IPS-NIHi11 (cell line): ENCODE data around the gene E2F6.
A peak's percentile ranks its signal among the peaks of the same experiment; 100 is the strongest.
"Not testable (repeated sequence)": the region's sequence is repeated elsewhere in the genome, so short reads cannot be mapped to it uniquely, and the experiment has no call there.

Source experiments
- DNase-seq: peaks from one replicate; pipeline ENCODE4 v3.0.0; 2012; ENCODE audit warnings: mixed read lengths, low spot score

The E2F6 gene

DNA sequence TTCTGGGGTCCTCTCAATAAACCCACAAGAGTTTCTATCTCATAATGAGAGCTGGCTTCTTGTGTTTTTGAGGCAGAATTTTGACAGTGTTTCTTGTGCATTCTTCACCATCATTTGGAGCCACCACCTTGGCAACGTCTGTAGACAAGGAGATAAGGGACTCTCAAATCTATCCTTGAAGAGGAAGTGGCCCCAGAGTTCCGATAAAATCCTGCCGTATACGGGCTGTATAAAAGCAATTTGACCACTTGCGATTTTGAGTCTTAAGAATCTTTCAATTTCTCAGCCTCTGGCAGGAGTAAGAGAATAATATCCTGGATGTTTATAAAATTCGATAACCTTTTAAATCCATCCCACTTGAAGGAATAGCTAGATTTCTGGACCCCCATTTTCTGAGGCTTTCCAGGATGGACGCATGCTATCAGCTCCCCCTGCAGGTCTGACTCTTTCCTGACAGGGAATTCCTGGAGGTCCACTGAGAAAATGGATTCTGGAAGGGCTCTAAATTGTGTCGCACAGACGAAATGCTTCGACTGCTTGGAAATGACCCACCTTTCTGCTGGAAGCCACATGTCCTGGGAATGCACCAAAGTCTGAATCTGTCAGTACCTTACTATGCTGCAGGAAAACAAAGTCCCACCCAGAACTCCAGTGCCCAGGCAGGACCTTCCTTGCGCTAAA lies 54.1 kb downstream of the E2F6 start:
- peak; percentile 64 for DNase-seq

DNA sequence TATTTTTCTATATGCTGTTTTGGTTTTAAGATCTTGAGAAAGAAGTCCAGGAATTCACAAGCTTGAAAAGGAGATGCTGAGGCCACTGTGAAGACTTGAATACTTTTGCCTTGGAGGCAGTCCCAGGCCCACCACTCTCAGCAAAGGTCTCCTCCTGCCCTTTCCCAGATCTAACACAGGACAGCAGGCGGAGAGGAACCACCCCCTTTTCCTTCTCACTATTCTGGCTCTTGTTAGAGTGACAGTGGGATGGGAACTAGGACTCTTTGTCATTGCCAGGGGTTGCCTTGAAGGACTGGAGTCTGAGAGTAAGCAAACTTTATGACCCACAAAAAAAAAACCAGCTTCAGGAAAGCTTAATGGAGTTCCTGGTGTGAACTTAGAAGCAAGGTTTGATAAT lies 54.7 kb downstream of the E2F6 start:
- DNase-seq = no peak

DNA sequence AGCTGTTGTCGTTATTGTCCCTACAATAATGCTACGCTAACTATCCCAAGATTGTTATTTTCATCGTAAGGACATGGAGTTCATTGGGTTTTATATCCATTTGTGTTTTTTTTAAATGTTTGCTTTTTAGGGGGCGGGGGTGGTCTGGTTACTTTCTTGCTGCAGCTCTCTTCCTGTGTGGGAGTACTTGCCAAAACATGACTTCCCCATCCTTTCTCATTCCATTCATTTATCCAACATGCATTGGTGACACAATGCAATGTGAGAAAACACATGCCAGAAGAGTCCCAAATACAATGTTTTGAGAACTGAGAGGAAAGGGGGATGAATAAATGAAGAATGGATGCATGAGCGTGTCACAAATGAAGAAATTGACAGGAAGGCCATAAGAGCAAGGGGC lies 55.9 kb downstream of the E2F6 start:
- DNase-seq = no peak

DNA sequence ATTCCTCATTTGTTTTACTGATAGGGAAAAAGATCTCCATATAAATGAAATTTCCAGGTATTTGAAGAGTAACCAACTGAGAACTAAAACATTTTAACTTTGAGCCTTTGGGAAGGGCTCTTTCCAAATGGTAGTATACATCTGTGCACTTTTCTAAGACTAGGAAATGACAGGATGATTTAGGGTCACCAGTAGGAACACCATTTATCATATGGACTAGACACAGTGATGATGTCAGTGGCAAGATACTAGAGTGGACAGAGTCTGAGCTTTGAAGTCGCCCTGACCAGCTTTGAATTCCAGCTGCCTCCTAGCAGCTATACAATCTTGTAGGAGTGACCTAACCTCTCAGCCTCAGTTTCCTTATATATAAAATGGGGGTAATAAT lies 56.4 kb downstream of the E2F6 start:
- DNase-seq = no peak

DNA sequence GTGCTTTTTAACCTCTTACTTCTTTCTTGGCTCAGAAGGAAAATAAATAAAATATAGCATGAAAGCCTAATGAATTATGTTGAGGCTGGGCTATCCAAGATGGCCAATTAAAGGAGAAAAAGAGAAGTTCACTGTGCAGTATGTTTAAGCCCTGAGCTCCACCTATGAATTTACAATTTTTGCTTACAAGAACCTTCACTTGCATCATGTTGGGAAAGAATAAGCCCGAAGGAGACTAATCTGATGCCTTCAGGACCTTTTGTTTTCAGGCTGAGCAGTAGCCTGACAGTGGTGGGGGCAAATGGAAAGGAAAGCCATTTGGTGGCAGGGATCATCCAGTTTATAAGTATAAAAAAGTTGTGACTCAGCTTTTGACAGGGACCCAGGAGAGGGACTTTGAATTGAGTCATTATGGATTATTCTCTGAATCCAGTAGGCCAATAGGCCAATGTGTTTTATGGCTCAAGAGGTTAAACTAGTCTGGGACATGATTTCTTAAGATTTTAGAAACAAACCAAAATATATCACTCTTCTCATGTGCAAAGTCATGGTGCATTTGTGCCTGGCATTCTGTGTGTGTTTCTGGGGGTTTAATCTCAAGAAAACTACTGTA lies 56.9 kb downstream of the E2F6 start:
- DNase-seq = no peak

DNA sequence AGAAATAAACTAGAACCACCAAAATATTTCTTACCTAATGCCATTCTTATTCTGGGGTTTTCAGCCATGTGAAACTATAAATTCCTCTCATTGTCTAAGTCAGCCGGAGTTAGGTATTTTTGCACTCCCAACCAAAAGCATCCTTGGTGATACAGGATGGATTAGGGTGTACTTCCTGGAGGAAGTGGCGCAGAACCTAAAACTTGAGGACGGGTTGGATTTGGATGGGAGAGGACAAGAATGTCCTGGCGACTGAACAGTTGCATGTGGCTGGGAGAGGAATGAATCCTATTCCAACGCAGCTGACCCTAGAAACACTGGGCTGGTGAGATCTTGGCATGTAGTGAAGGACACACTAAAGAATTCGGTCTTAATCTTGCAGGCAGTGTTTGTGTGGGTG lies 58.5 kb downstream of the E2F6 start:
- no peak for DNase-seq

DNA sequence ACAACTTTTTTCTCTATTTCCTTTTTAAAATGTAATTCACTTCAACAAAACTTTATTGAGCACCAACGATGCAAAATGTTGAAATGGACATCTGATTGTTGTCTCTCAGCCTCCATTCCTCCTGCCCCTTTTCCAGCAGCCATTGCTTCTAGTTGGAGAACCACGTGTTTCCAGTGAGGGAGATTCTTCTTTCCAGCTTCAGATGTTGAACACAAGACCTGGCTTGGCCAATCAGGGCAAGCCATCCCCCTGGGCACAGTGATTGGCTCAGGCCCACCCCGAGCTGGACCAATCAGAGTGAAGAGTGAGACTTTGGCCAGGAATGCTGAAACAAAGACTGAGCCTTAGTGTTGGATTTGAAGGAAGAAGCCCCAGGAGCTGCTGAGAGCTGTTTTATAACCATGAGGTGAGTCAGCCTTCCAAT lies 59.0 kb downstream of the E2F6 start:
- DNase-seq = peak; percentile 79

DNA sequence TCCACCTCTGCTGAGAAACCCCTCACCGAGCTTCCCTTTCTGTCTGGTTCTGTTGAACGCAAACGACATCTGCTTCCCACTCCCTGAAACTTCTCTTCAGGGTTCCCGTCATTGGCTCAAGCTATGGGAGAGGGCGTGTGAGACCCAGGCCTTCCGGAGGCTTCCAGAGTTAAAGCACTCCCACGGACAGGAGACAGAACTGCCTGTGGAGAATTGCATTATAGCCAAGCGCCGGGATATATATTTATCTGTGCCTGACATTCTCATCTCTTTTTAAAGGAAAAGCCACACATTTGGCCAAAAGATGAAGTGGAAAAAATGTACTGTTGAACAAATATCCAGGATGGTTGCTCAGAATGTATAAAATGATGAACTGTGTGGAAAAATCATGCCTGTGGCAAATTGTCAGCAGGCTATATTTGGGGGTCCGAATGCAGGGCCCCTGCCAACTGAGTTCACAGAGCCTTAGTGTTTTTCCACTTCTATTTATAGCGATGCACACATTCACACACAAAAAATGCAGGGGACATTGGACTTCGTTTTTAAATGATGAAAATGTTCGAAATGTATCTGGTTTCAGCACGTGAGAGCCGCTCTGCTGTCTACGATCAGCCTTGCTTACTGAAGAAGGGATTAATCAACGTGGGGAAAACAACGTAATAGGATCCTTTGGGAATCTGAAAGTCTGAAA lies 59.5 kb downstream of the E2F6 start:
- no peak for DNase-seq

DNA sequence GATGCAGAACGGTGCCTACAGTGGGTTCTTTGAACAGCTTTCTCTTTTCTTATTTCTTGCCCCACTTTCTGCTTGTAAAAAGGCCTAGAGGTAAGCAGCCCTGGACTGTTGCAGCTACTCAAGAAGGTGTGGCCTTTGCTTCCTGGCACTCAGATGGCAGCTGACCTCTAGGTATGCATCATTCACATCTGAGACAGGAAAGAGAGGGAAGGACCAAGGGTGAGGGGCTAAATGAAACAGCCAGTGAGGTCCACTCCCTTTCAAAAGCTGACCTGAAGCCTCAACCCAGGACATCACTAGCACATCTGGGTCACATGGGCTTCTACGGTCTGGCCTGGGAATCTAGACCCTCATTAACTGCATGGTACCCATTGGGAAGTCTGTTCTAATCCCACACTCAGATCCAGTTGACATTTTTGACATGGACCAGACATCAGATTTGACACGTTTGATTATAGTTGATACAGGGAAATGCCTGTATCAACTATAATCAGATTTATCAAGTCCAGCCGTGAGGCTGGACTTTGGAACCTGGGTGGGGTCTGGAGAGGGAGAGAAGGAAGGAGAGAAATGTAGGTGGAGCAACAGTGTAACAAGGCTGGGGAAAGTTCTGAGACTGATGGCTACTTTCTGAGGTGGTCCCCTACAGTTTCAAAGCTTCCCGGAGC lies 60.2 kb downstream of the E2F6 start:
- no peak for DNase-seq

DNA sequence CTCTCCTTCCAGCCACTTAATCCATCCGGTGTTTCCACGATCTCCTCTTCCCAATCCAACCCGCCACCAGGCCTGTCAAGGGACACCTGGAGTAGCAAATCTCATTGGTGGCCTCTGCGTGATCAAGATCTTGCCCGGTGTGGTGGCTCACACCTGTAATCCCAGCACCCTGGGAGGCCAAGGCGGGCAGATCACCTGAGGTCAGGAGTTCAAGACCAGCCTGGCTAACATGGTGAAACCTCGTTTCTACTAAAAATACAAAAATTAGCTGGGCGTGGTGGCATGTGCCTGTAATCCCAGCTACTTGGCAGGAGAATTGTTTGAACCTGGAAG lies 60.9 kb downstream of the E2F6 start:
- not testable (repeated sequence) for DNase-seq

DNA sequence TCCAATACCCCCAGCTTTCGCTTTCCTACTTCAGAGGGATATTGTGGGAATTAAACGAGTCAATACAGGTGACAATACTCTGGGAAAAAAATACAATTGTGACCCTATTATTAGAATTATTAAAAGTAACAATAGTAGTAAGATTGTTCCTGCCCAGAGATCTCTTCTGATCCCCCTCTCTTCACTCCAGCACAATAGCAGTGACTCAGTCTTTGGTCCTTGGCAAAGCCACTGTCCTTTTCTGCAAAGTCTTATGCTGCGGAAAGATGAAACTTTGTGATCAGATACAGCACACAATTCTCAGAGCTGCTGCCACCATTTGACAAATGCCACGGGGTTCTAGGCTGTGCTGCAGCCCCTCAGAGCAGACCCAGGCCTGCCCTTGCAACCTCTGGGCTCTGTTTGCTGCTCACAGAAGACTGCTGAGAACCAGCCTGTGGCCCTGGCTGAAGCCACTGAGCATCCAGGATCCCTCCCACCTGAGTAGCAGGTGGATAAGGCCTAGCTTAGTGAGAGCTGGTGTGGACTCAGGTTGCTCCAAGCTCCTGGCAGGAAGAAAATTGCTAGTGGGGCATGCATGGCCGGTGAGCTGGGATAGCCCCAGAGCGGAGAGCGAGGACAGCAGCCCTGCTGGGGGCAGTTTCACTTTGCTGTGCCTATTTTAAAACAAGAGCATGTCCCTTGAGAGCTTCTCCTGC lies 61.4 kb downstream of the E2F6 start:
- DNase-seq = no peak

DNA sequence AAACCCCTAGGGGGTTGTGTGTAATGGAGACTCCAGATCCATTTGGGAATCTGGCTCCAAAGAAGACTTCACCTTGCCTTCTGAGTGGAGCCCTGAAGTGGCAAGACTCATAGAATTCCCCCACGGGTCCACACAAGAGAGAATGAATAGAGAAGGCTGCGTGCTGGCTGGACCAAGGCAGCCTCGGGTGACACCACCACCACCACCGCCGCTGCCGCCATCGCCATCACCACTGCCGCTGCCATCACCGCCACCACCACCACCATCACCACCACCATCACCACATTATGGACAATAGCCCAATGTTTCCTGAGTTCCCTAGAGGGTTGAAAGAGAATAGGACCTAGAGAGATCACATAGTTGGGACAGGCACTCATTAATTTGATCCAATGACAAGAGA lies 63.5 kb downstream of the E2F6 start:
- DNase-seq = no peak

DNA sequence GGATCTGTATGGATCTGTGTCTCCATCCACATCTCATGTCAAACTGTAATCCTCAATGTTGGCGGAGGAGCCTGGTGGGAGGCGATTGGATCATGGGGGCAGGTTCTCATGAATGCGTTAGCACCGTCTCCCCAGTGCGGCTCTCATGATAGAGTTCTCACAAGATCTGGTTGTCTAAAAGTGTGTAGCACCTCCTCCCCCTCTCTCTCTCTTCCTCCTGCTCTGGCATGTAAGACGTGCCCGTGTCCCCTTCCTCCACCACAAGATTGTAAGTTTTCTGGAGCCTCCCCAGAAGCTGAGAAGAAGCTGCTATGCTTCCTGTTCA lies 66.6 kb downstream of the E2F6 start:
- DNase-seq = no peak

DNA sequence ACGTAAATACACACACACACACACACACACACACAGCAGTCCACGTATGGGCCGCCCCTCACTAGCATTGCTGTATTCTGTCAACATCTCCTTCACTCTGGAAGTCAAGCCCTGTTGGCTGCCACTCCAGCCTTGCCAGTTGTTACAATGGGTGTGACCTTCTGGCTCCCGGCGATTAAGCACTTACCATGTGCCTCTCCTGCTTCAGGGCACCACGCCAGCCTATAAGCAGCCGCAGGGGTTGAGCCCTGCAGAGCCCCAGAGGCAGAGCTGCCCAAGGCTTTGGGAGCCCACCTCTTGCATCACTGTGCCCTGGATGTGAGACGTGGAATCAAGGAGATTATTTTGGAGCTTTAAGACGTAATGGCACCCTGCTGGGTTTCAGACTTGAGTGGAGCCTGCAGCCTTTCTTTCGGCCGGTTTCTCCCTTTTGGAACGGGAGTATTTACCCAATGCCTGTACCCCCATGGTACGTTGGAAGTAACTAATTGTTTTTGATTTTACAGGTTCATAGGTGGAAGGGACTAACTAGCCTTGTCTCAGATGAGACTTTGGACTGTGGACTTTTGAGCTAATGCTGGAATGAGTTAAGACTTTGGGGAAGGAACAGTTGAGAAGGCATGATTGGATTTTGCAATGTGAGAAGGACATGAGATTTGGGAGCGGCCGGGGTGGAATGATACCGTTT lies 67.1 kb downstream of the E2F6 start:
- no peak for DNase-seq

DNA sequence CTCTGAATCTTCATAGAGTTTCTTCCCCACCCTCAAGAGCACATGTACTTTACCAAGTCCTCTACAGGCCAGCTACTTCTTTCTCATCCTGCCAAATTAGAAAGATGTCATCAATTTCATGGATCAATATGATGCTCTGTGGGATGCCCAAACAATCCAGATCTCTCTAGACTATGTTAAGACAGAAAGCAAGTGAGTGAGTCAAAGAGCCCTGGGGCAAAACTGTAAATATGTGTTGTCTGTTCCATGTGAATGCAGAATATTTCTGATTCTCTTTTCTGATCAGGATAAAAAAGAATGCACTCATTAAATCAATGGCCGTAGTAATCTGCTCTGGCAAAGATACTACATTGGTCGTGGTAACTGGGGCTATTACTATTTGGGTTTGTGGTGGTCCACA lies 68.4 kb downstream of the E2F6 start:
- no peak for DNase-seq

DNA sequence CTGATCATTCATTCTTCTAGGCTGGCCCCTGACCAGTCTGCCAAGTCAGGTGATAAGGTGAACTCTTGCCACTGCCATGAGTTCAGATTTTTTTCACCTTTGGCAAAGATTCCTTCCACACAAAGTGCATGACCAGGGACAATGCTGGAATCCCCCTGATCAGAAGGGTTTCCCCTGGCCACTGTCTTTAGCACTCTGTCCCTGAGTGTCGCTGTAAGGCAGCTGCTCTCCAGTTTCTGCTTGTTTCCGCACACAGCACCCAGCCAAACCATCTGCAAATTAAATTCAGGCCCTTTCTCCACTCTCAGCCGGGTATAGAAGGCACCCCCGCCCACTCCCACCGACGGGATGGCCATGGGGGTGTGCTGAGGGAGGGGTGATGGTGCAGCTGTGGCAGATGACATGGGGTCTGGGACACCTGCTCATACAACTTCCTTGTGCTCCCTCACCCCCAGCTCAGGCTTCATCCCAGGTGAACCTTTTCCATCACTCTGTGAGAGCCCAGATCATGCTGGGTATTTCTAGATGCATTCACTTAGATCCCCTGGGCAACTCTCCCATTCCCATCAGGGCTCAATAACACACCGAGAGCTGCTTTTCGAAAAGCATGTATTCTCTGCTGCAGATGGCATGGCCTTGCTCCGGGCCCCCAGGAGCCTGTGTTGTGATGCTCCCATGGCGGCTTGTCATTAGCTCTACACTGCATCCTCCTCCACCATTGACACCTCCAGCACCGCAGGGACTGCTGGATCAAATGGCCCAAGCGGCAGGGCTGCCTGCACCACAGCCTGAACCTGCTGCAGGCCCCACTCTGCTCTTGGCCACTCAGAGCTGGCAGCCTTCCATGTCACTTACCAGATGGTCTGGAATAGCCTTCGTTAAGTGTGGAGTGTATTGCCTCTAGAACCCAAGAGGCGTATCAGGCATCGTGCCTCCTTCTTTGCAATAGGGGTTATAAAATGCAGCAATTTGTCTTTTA lies 69.2 kb downstream of the E2F6 start:
- no peak for DNase-seq

DNA sequence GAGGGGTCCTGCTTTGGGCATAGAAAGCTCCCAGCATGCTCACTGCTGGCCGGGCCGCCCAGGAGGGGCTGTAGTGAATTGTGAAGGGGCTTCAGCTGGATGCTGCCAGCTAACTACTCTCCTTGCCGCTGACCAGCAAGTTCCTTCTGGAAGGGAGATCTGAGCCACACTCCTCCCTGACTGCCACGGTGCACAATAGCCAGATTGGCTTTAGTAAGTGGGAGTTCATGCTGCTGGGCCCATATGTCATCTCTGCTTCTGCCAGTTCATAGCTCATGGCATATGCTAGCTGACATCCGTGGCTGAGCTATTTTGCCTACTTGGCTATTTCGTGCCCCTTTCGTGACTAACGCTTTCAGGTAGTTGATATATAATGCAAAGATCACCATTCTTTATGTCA lies 69.9 kb downstream of the E2F6 start:
- no peak for DNase-seq

DNA sequence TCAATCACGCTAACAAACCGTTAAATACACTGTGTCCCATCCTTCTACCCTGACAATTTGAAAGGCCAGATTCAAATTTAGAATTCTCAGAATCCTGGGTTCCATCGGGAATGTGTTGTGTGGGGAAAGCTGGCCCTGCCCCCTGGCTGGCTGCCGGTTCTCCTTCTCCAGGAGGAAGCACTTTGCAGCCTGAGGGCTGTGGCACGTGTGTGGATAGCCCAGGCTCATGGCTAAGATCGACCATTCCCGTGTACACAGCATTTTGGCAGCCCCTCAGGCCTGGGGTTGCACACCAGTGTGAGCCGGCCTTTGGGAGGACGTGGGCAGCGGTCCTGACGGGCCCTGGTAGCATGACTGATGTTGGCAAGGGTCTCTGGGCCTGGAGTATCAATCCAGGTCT lies 70.6 kb downstream of the E2F6 start:
- DNase-seq = no peak
